ENCODE results near the gene GSTA1. TPM values are rescaled to one million over a fixed set of nuclear protein-coding genes. Genes with fewer than 3 reads are reported as not detected.

GSTA1 gene
- total RNA-seq: not detected in 2 replicates

DNA sequence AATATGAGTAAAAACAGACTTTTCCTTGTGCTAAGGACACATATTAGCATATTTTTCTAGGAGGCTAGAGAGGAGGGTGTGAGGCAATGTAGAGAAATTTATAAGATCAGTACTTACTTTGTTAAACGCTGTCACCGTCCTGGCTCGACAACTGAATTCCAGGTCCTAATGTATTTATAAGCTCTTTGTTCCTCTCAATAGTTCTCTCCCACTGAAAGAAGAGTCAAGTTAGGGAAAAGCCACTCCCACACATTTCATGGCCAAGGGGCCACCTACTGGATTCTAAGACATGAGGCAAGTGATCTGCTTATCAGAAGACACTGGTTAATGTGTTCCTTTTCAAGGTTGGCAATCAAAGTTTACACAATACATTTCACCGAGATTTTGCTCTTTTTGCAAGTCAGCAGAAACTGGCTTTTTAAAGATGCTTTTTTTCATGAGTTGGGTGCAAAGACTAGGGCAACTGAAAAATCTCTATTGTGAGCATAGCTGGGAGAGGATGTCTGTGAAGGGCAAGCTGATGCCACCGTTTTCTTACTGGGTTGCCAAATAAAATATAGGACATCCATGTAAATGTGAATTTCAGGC lies at the start of gene GSTA1:
Gene GSTA1, minus strand, starts transcription at position 149 of the 588 bp plus-strand sequence. CDS start 4,549 bp downstream, outside the sequence.

DNA sequence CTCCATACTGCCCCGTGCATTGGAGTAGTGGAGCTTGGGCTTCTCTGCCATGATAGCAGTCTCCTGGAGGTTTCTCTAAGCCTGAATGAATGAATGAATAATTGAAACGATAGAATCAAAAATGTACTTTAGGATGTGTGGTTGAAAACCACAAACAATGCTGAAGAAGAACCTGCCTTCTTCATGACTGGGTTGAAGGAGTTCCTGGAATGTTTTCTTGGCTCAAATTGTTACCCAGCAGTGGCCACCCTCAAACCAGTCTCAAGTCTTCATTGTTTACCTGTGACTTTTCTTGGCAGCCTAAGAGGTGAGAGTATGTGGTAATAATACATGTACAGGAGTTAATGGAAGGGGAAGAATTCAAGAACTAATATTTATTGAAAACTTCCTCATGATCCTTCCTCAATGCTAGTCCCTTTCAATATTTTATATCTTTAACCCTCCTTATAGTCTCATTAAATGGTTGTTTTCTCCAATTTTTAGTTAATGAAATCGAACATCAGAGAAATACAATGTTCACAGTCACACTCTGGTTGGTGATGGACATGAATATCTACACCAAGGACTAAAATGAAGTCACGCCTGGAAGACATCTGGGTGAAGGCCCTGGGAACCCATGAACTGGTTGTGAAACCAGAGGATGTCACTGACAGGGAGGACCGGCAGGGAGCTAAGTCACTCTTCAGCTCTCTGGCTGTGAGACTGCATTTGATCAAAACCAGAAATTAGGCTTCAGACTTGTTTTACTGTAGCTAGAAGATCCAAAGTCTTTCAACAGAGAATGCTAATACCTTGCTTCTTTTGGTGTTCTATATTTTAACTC lies 37.4 kb upstream of the GSTA1 start, which contains the start of gene GSTA5:
Gene GSTA5, minus strand, starts transcription at position 51 of the 823 bp plus-strand sequence.

DNA sequence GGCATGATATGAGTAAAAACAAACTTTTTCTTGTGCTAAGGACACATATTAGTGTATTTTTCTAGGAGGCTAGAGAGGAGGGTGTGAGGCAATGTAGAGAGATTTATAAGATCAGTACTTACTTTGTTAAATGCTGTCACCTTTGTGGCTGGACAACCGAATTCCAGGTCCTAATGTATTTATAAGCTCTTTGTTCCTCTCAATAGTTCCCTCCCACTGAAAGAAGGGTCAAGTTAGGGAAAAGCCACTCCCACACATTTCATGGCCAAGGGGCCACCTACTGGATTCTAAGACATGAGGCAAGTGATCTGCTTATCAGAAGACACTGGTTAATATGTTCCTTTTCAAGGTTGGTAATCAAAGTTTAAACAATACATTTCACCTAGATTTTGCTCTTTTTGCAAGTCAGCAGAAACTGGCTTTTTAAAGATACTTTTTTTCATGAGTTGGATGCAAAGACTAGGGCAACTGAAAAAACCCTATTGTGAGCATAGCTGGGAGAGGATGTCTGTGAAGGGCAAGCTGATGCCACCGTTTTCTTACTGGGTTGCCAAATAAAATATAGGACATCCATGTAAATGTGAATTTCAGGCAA lies 40.2 kb downstream of the GSTA1 start, which contains the start of gene GSTA2:
Gene GSTA2, minus strand, starts transcription at position 154 of the 595 bp plus-strand sequence. CDS start 5,528 bp downstream, outside the sequence.

Other genes starting within 250 kb of the GSTA1 start
- 40.5 and 61.6 TPM in 2 replicates for gene TRAM2, start 226.8 kb downstream of the GSTA1 start, total RNA-seq
- 33.1 and 42.8 TPM in 2 replicates for gene TMEM14A, start 132.7 kb downstream of the GSTA1 start, total RNA-seq
- gene GSTA2, start 40.3 kb downstream of the GSTA1 start, total RNA-seq: not detected in 2 replicates
- gene GSTA5, start 37.0 kb upstream of the GSTA1 start, total RNA-seq: not detected in 2 replicates
- not detected in 2 replicates for gene GSTA3, start 105.9 kb upstream of the GSTA1 start, total RNA-seq
- gene GSTA4, start 191.5 kb upstream of the GSTA1 start, total RNA-seq: 31.0 and 36.5 TPM in 2 replicates

Data from uterine smooth muscle cell (primary cell).